ENCODE data around the gene DDB1. TPM values are rescaled to one million over a fixed set of nuclear protein-coding genes. Genes with fewer than 3 reads are reported as not detected.

The DDB1 gene
- polyA plus RNA-seq, 3 donors, result 54.1 to 97.2 (median 86.6) TPM

- H3K27me3 Mint-ChIP-seq (ENCODE audit: low read depth in 3 of 3), result peaks cover 0 to 2% (median 1%) of the 10 kb centered on the region in 3 donors
- Histone ChIP-seq H3K27ac (ENCODE audit: low read depth in 1 of 2, low read length in 2 of 2) (no peak overlapping the region), H3K4me3 (replicated peaks in 1 of 3; ENCODE audit: low read depth in 2 of 3, low read length in 3 of 3) (no peak overlapping the region), H3K9ac (ENCODE audit: insufficient read depth, low read length, poor library complexity, severe bottlenecking) (no peak overlapping the region), H2AFZ (ENCODE audit: insufficient read depth, low read depth, low read length, poor library complexity, severe bottlenecking) (no peak overlapping the region), H3K9me3 (replicated peaks in 1 of 2; ENCODE audit: control insufficient read depth in 1 of 2, insufficient read depth in 1 of 2, low read length in 2 of 2) (no peaks in the 10 kb centered on the region), H3K4me1 (ENCODE audit: control insufficient read depth in 1 of 2, insufficient read depth in 2 of 2, low read length in 2 of 2) (peaks cover 10 to 12% of the 10 kb centered on the region in 2 donors), H4K20me1 (ENCODE audit: insufficient read depth, low read length) (no peaks in the 10 kb centered on the region), H3K36me3 (replicated peaks in 1 of 2; ENCODE audit: control insufficient read depth in 1 of 2, insufficient read depth in 2 of 2, low read length in 2 of 2) (no peaks in the 10 kb centered on the region), H3K4me2 (replicated peaks; ENCODE audit: extremely low read depth, low read length, poor library complexity, severe bottlenecking) (no peak overlapping the region), H3K27me3 (ENCODE audit: control insufficient read depth in 2 of 2, insufficient read depth in 2 of 2, low read length in 2 of 2) (no peaks in the 10 kb centered on the region), H3K79me2 (ENCODE audit: insufficient read depth, low read length) (no peaks in the 10 kb centered on the region)
- peaks cover 10% of the 10 kb centered on the region for H3K4me1 Mint-ChIP-seq
- no peak for TF ChIP-seq CTCF (IDR thresholded peaks at IDR 0.05)
- no peak for DNase-seq
- 100% methylated on average over 1 of the region's 6 CpGs for WGBS (ENCODE audit: insufficient coverage)
- no peak overlapping the region for H3K4me3 Mint-ChIP-seq
- intact Hi-C loops (cut with micrococcal nuclease), result no loop called here
- no peak overlapping the region for H3K27ac Mint-ChIP-seq
- no peaks in the 10 kb centered on the region for H3K36me3 Mint-ChIP-seq
- peaks cover 0 to 1% (median 0%) of the 10 kb centered on the region in 7 donors for H3K9me3 Mint-ChIP-seq
Measured at GRCh38 chr11:61259363-61259762, 73.5 kb downstream of the DDB1 start.

- intact Hi-C loops (cut with micrococcal nuclease), result no loop called here
- Histone ChIP-seq H4K20me1 (ENCODE audit: insufficient read depth, low read length) (no peaks in the 10 kb centered on the region), H3K9ac (ENCODE audit: insufficient read depth, low read length, poor library complexity, severe bottlenecking) (no peak overlapping the region), H3K4me1 (ENCODE audit: control insufficient read depth in 1 of 2, insufficient read depth in 2 of 2, low read length in 2 of 2) (peaks cover 10 to 12% of the 10 kb centered on the region in 2 donors), H3K4me3 (replicated peaks in 1 of 3; ENCODE audit: low read depth in 2 of 3, low read length in 3 of 3) (no peak overlapping the region), H3K79me2 (ENCODE audit: insufficient read depth, low read length) (no peaks in the 10 kb centered on the region), H3K36me3 (replicated peaks in 1 of 2; ENCODE audit: control insufficient read depth in 1 of 2, insufficient read depth in 2 of 2, low read length in 2 of 2) (no peaks in the 10 kb centered on the region), H3K27ac (ENCODE audit: low read depth in 1 of 2, low read length in 2 of 2) (no peak overlapping the region), H3K9me3 (replicated peaks in 1 of 2; ENCODE audit: control insufficient read depth in 1 of 2, insufficient read depth in 1 of 2, low read length in 2 of 2) (no peaks in the 10 kb centered on the region), H3K4me2 (replicated peaks; ENCODE audit: extremely low read depth, low read length, poor library complexity, severe bottlenecking) (no peak overlapping the region), H3K27me3 (ENCODE audit: control insufficient read depth in 2 of 2, insufficient read depth in 2 of 2, low read length in 2 of 2) (no peaks in the 10 kb centered on the region), H2AFZ (ENCODE audit: insufficient read depth, low read depth, low read length, poor library complexity, severe bottlenecking) (no peak overlapping the region)
- 92% methylated on average over 7 of the region's 9 CpGs for WGBS (ENCODE audit: insufficient coverage)
- no peak overlapping the region for H3K4me3 Mint-ChIP-seq
- DNase-seq, result no peak
- no peaks in the 10 kb centered on the region for H3K36me3 Mint-ChIP-seq
- TF ChIP-seq CTCF (IDR thresholded peaks at IDR 0.05), result no peak
- H3K9me3 Mint-ChIP-seq, result no peaks in the 10 kb centered on the region
- H3K27me3 Mint-ChIP-seq (ENCODE audit: low read depth in 3 of 3), result peaks cover 0 to 2% (median 1%) of the 10 kb centered on the region in 3 donors
- peaks cover 10% of the 10 kb centered on the region for H3K4me1 Mint-ChIP-seq
- H3K27ac Mint-ChIP-seq, result no peak overlapping the region
Measured at GRCh38 chr11:61258546-61258945, 74.4 kb downstream of the DDB1 start.

All from CD14-positive monocyte (primary cell).